ENCODE results near the gene PCSK5. TPM values are rescaled to one million over a fixed set of nuclear protein-coding genes. Genes with fewer than 3 reads are reported as not detected.

Gene PCSK5
- total and polyA plus RNA-seq, 2 of the 8 experiments (the other 6 are each of a cell fraction or from before 2014, with no cell fraction given): 5.5 to 10.7 TPM

GRCh38 chr9:76213751-76214150 is 323.3 kb downstream of the PCSK5 start:
- Histone ChIP-seq H2BK5ac (ENCODE audit: low read depth, low read length) (no peak overlapping the region), H3K9me3 (ENCODE audit: insufficient read depth in 2 of 2, low read depth in 1 of 2, low read length in 1 of 2) (no peaks in the 10 kb centered on the region), H2BK15ac (ENCODE audit: low read length) (no peak overlapping the region), H2BK120ac (replicated peaks; ENCODE audit: low read depth, low read length) (no peak overlapping the region), H3K56ac (replicated peaks; ENCODE audit: insufficient read length, low read depth, low read length) (no peak overlapping the region), H2AFZ (ENCODE audit: low read length) (no peak overlapping the region), H3K36me3 (ENCODE audit: control insufficient read depth in 2 of 4, insufficient read depth in 4 of 4, low read length in 3 of 4) (no peaks in the 10 kb centered on the region), H3K14ac (ENCODE audit: insufficient read length) (no peak overlapping the region), H4K5ac (ENCODE audit: insufficient read length, low read depth, low read length) (no peak overlapping the region), H2BK20ac (ENCODE audit: low read length) (no peak overlapping the region), H3K4ac (replicated peaks; ENCODE audit: insufficient read length, low read depth, low read length) (no peak overlapping the region), H3K9ac (replicated peaks in 1 of 4; ENCODE audit: extremely low read depth in 1 of 4, low read depth in 3 of 4, low read length in 3 of 4) (no peak overlapping the region), H2AK5ac (ENCODE audit: low read depth, low read length) (no peak overlapping the region), H4K8ac (ENCODE audit: extremely low read depth, insufficient read depth, low read length) (no peak overlapping the region), H3K79me1 (ENCODE audit: low read depth, low read length) (no peaks in the 10 kb centered on the region), H3K23me2 (ENCODE audit: low read depth, low read length) (no peaks in the 10 kb centered on the region), H3K4me1 (replicated peaks in 1 of 4; ENCODE audit: control insufficient read depth in 3 of 4, insufficient read depth in 4 of 4, low read length in 3 of 4) (no peaks in the 10 kb centered on the region), H3K27ac (ENCODE audit: low read depth, low read length) (no peak overlapping the region), H3K79me2 (ENCODE audit: control insufficient read depth in 1 of 2, insufficient read depth in 2 of 2, low read length in 2 of 2) (no peaks in the 10 kb centered on the region), H3K27me3 (replicated peaks in 1 of 4; ENCODE audit: control insufficient read depth in 3 of 4, extremely low read depth in 1 of 4, insufficient read depth in 3 of 4, low read length in 3 of 4) (no peaks in the 10 kb centered on the region), H4K20me1 (replicated peaks in 1 of 2; ENCODE audit: control insufficient read depth in 1 of 2, insufficient read depth in 2 of 2, low read length in 2 of 2) (no peaks in the 10 kb centered on the region), H3K18ac (ENCODE audit: extremely low read depth, low read length) (no peak overlapping the region), H3K4me3 (ENCODE audit: extremely low read depth in 1 of 4, insufficient read depth in 2 of 4, low read depth in 3 of 4, low read length in 4 of 4) (no peak overlapping the region), H3K23ac (ENCODE audit: insufficient read length) (no peak overlapping the region), H2BK12ac (ENCODE audit: low read depth, low read length) (no peak overlapping the region), H4K91ac (replicated peaks; ENCODE audit: insufficient read length, low read length) (no peak overlapping the region), H3K4me2 (ENCODE audit: insufficient read depth in 1 of 2, low read depth in 2 of 2, low read length in 2 of 2) (no peak overlapping the region)
- WGBS, 2 experiments (ENCODE audit: extremely low coverage in 1 of 2, insufficient coverage in 1 of 2, insufficient read length in 1 of 2, insufficient replicate concordance in 2 of 2, low coverage in 1 of 2, low lambda C conversion rate in 2 of 2, missing lambda C conversion rate in 1 of 2): 94% methylated on average over 3 of the region's 3 CpGs; no CpG with 5 or more reads in 1 of the 2 experiments
- CTCF ChIA-PET (ENCODE audit: partially characterized antibody): interaction anchor here (1.3 to 2.2 kb wide), 2 partner anchors 10 to 33 kb away, joined by 3 to 7 read pairs; no protein-coding TSS in a partner anchor
- POLR2A ChIA-PET (ENCODE audit: partially characterized antibody): no interaction called here
- DNase-seq (ENCODE audit: low read depth in 1 of 2, low spot score in 2 of 2) (no peak), FAIRE-seq (no peak)
- no peak for TF ChIP-seq RBBP5 (IDR thresholded peaks at IDR 0.05; ENCODE audit: borderline replicate concordance, low read depth, low read length)
- TF ChIP-seq SP4 (IDR thresholded peaks at IDR 0.05; ENCODE audit: low read length): no peak
